Iris pigment epithelial cell (primary cell): ENCODE measurements around the gene ADCY9.
"Not testable (repeated sequence)": the region's sequence is repeated elsewhere in the genome, so short reads cannot be mapped to it uniquely, and the experiment has no call there.

ENCODE experiments used
- DNase-seq: peaks from one replicate; pipeline ENCODE4 v3.0.0-alpha.2; 2011; ENCODE audit warnings: low read depth

The ADCY9 gene

GRCh38 chr16:4067262-4068001 lies 48.8 kb downstream of the ADCY9 start:
- no peak for DNase-seq

DNA sequence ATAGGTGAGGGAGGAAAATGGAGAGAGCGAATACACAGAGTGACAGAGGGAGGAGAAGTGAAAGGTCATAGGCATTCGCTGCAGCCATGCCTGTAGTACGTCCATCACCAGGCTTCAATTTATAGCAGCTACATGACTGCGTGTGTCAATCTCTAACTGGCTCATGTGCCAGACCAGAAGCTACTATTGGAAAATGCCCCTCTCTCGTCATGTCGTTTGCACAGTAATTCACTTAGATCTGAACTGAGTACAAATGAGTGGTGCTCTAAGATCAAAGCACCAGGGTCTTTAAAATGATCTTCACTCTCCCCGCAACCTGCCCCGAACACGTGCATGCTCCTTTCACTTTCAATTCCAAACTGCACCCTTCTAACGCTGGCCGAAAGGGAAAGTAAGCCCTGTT lies 51.3 kb downstream of the ADCY9 start:
- no peak for DNase-seq

DNA sequence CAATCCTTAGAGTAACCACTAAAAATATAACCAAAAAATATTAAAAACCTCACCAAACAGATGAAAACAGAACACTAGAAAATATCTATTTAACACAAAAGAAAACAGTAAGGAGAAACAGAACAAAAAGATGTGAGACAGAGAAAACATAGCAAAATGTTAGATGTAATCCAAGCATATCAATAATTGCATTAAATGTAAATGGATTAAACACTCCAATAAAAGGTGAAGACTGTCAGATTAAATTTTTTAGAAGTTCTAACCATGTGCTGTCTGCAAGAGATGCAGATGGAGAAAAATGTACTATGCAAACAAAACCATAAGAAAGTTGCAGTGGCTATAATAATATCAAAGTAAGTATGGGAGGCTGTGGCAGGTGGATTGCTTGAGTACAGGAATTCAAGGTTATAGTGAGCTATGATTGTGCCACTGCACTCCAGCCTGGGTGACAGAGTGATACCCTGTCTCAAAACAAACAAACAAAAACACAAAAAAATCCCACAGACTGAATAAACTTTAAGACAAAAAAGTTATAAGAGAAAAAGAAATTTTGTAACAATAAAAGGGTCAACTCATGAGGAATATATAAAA lies 53.9 kb downstream of the ADCY9 start:
- no peak for DNase-seq

DNA sequence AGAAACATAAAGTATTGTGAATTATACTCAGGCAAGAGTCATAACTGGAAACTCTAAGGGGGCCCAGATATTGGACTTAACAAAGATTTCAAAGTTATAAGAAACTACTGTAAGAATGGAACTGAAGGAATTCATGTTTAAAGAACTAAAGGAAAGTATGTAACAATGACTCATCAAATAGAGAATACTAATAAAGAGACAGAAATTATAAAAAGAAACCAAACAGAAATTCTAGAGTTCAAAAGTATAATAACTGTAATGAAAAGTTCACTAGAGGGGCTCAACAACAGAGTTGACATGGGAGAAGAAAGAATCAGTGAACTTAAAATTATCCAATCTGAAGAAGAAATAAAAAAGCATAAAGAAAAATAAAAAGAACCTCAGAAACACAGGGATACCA lies 55.4 kb downstream of the ADCY9 start:
- DNase-seq: peak; percentile 43

GRCh38 chr16:4060009-4060408 lies 56.2 kb downstream of the ADCY9 start:
- DNase-seq: peak; percentile 34

DNA sequence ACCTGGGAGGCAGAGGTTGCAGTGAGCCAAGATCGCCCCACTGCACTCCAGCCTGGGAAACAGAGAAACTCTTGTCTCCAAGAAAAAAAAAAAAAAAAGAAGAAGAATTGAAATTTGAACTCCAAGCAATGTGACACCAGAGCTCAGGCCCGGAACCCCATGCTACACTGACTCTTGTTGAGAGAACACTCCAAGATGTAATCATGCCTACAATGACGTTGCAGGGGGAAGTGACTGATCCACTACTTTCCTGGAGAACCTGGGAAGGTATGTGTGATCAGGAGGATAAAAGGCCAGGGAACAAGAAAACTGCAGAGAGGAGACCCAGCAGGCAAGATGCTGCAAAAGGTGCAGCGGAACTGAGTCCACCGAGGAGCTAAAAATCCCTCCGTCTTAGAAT lies 57.9 kb downstream of the ADCY9 start:
- peak; percentile 78 for DNase-seq

DNA sequence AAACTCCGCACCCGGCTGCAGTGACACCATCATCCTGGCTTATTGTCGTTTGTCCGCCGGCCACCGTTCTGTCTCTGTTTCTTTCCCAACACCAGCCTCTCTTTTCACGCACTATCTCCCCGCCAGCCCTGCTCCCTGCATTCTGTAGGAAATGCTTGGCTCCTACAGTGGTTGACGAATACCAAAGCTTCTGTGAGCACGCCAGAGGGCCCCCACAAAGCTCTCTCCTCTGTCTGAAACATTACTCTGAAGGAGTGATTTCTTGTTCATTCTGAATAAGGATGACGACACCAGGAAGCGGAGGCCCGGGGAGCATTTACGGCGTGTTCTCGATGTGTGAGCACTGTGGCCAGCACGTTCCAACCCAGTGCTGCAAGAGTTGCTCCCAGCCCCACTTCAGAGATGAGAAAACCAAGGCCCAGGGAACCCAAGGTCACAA lies 58.8 kb downstream of the ADCY9 start:
- DNase-seq: no peak

- no peak for DNase-seq
Observed at GRCh38 chr16:4056161-4057105, 59.8 kb downstream of the ADCY9 start.

DNA sequence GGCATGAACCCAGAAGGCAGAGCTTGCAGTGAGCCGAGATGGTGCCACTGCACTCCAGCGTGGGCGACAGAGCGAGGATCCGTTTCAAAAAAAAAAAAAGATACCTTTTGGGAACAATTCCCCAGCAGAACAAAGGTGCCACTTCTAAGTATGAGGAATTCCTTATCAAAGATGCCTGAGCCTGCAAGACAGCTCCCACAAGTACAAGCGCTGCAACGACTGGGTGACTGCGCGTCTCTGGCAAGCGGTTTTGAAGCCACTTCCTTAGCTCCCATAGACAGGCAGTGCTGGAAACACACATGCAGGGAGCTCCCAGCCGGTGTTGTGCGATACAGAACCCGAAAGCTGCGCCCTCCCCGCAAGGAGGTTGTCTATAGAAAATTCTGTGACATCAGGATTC lies 60.5 kb downstream of the ADCY9 start:
- DNase-seq: no peak

DNA sequence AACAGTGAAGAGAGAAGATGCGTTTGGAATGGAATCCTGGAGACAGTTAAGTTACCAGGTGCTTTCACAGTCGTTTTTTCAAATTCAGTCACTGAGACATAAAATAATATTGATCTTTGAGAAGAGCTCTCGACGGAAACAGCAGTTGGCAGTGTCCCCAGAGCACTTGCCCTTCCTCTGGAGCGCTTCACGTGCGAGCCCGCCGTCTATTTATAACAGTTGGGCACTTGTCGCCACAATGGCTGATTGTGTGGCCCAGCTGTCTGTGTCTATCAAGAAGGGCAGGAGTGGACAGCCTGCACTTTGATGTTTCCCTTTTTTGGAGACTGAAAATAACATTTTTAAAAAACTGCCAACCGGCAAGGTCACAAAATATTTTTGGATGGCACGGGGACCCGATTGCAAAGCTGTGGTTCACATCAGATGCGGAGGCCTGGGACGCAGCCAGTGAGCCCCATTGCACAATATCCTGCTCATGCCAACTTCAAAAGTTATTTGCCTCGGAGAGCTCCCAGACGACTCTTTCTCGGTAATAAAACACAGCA lies 62.9 kb downstream of the ADCY9 start:
- DNase-seq: peak; percentile 36

DNA sequence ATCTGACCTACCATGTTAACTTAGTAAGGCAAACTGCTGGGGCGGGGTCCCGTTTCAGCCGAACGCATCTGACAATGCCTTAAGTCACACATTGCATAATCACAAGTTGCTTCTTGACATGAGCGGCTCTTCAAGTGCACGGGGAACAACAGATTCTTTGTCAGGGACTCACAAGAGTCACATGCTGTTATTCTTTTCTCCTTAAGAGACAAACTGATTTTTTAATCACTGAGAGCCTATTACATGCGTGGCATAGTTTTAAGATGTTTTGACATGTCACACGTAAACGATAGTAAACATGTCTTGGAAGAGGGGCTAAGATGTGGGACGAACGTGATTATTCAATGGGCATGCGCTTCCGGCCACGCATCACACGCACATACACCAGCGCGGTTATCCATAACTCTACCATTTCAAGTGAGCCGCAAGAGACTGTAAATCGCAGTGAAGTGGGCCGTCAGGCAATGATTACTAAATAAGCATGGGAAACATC lies 63.4 kb downstream of the ADCY9 start:
- DNase-seq: peak; percentile 31

DNA sequence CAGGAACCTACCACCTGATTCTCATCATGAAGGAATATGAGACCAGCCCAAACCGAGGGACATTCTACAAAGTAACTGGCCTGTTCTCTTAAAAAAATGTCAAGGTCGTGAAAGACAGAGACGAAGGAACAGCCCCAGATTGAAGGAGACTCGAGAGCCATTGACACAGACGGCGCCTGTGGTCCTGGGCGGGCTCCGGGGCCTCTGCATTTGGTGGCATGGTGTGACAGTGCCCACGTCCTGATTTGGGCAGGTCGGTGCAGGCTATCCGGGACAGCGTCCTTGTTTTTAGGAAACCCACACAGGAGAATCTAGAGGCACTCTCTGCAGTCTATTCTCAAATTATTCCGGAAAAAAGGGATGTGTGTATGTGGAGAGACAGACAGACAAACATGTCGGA lies 64.1 kb downstream of the ADCY9 start:
- no peak for DNase-seq

GRCh38 chr16:4051591-4051990 lies 64.7 kb downstream of the ADCY9 start:
- DNase-seq: no peak

- no peak for DNase-seq
Observed at GRCh38 chr16:4049031-4049430, 67.2 kb downstream of the ADCY9 start.

- no peak for DNase-seq
Observed at GRCh38 chr16:4048481-4048880, 67.8 kb downstream of the ADCY9 start.

GRCh38 chr16:4046221-4046620 lies 70.0 kb downstream of the ADCY9 start:
- DNase-seq: no peak

DNA sequence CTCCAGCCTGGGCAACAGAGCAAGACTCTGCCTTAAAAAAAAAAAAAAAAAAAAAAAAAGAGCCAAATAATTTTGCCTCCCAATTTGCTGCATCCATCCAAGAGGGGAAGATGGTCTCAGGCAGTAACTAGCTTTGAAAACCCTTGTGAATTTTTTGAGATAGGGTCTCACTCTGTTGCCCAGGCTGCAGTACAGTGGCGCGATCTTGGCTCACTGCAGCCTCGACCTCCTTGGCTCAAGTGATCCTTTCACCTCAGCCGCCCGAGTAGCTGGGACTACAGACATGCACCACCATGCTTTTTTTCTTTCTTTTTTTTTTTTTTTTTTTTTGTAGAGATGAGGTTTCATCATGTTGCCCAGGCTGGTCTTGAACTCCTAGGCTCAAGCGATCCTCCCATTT lies 70.7 kb downstream of the ADCY9 start:
- DNase-seq: not testable (repeated sequence)

GRCh38 chr16:4042581-4042980 lies 73.7 kb downstream of the ADCY9 start:
- no peak for DNase-seq

DNA sequence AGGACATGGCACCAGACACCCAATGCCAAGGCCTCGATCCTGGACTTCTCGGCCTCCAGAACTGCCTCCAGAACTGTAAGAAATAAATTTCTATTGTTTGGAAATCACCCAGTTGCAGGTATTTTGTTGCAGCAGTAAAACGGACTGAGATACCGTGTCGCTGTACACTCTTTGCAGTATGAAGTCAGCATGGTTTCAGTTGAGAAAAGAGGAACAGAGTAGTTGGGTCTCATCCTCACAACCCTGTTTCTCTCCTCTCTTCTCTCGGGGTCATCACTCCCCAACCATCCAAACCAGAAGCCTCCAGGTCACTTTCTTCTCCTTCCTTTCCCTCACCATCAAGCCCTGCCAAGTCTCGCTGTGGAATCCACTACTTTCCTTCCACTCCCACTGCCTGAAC lies 77.8 kb downstream of the ADCY9 start:
- DNase-seq: no peak

GRCh38 chr16:4036952-4037351 lies 79.3 kb downstream of the ADCY9 start:
- not testable (repeated sequence) for DNase-seq

DNA sequence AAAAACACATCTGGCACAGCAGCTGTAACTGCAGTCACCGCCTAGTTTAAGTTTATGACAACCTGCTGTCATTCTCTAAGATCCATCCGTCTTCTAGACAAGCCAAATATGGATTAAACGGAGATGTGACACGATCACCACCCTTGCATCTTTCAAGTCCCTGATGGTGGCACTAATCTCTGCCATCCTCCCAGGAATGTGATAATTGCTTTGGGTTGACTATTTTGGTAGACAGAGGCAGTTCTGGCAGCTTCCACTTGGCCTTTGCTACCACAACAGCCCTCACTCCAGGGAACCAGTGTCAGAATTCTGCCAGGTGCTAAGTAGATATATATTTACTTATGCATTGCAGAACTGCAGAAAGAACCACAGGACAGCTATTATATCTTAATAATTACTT lies 81.3 kb downstream of the ADCY9 start:
- DNase-seq: no peak

GRCh38 chr16:4033951-4034350 lies 82.3 kb downstream of the ADCY9 start:
- DNase-seq: no peak
